GM19193 (cell line): ENCODE data around the gene GRAMD2B.

ENCODE experiments used
- POLR2A ChIP-seq: IDR thresholded peaks from 4 replicates; pipeline ENCODE4 v1.6.1; 2011; ENCODE audit not compliant: insufficient read depth, insufficient read length; ENCODE audit errors: extremely low read depth

Gene GRAMD2B

GRCh38 chr5:126400621-126401251 is 22.5 kb upstream of the GRAMD2B start:
- no peak for TF ChIP-seq POLR2A

GRCh38 chr5:126402621-126403555 is 20.3 kb upstream of the GRAMD2B start:
- TF ChIP-seq POLR2A, result no peak

- TF ChIP-seq POLR2A, result no peak
Measured at GRCh38 chr5:126403876-126404275, 19.3 kb upstream of the GRAMD2B start.

GRCh38 chr5:126410623-126411022 is 12.6 kb upstream of the GRAMD2B start:
- TF ChIP-seq POLR2A, result no peak

- TF ChIP-seq POLR2A, result no peak
Measured at GRCh38 chr5:126413856-126414255, 9.4 kb upstream of the GRAMD2B start.

GRCh38 chr5:126414874-126415502 is 8.2 kb upstream of the GRAMD2B start:
- TF ChIP-seq POLR2A, result no peak

- no peak for TF ChIP-seq POLR2A
Measured at GRCh38 chr5:126415789-126416188, 7.4 kb upstream of the GRAMD2B start.

- no peak for TF ChIP-seq POLR2A
Measured at GRCh38 chr5:126416266-126416925, 6.8 kb upstream of the GRAMD2B start.

- no peak for TF ChIP-seq POLR2A
Measured at GRCh38 chr5:126417178-126417577, 6.0 kb upstream of the GRAMD2B start.

GRCh38 chr5:126419102-126419501 is 4.1 kb upstream of the GRAMD2B start:
- TF ChIP-seq POLR2A, result no peak

- no peak for TF ChIP-seq POLR2A
Measured at GRCh38 chr5:126428421-126428820, 5.2 kb downstream of the GRAMD2B start.

- TF ChIP-seq POLR2A, result no peak
Measured at GRCh38 chr5:126430631-126431030, 7.4 kb downstream of the GRAMD2B start.

- TF ChIP-seq POLR2A, result no peak
Measured at GRCh38 chr5:126433701-126434100, 10.5 kb downstream of the GRAMD2B start.

- TF ChIP-seq POLR2A, result no peak
Measured at GRCh38 chr5:126435261-126435660, 12.1 kb downstream of the GRAMD2B start.

- no peak for TF ChIP-seq POLR2A
Measured at GRCh38 chr5:126435714-126436113, 12.5 kb downstream of the GRAMD2B start.
